K562 (cell line): ENCODE results near the gene GAP43. TPM values are rescaled to one million over a fixed set of nuclear protein-coding genes. Genes with fewer than 3 reads are reported as not detected.

Source experiments
- ATAC-seq: fragments of 200-7000 bp; cut with Tn5 transposase; 3 replicates; pipeline ENCODE4 v1.9.1; 2020; ENCODE audit warnings: moderate library complexity
- BruUV-seq: library from RNA; stranded (reverse); fragments of 400-500 nt; replicated peaks from 2 replicates; lab custom pipeline; 2021; lab: Mats Ljungman, UMichigan
- CTCF ChIA-PET: fragments of 300-600 bp; formaldehyde crosslinking; extraction: SDS; loops from one replicate; lab custom pipeline; 2021; ENCODE audit warnings: low intra/inter-chr PET ratio; lab: Yijun Ruan, JAX
- POLR2A ChIA-PET: fragments of 300-600, 350-650 bp; sonication (Branson Sonifier 250); formaldehyde crosslinking; extraction: SDS; loops from one replicate; lab custom pipeline; 2021; ENCODE audit warnings: antibody characterized with exemption, inconsistent platforms; lab: Yijun Ruan, JAX
- DNase-seq, 4 experiments: peaks; one replicate each; pipeline versions ENCODE4 v3.0.0 to v3.0.0-alpha.2; 2011 to 2018; ENCODE audit warnings: low spot score in 3 of 4, mixed read lengths in 3 of 4; ENCODE audit errors: extremely low read depth in 1 of 4
- FAIRE-seq: peaks from 2 replicates; lab custom pipeline; 2011; peaks lifted over from hg19 to GRCh38; lab: Jason Lieb, UNC
- H2AFZ ChIP-seq: 2 replicates; pipeline ENCODE4 v1.6.0; 2011; ENCODE audit warnings: low read depth, low read length, control low read depth, inconsistent platforms
- H3K27ac ChIP-seq: fragments of 200-600 bp; 3 replicates; pipeline ENCODE4 v1.8.0; 2011; ENCODE audit warnings: low read depth, mild to moderate bottlenecking, control low read depth, inconsistent platforms, low read length, moderate library complexity, mixed read lengths; ENCODE audit errors: extremely low read depth
- H3K27me3 ChIP-seq, 2 experiments: fragments of 300-600 bp in 1 of 2; 2 replicates in 1 of 2; 3 replicates in 1 of 2; pipeline versions ENCODE4 v1.6.0 to v1.8.0; 2011; ENCODE audit warnings: inconsistent platforms in 2 of 2, low read length in 2 of 2, mild to moderate bottlenecking in 1 of 2, mixed read lengths in 1 of 2, moderate library complexity in 1 of 2; ENCODE audit not compliant: control insufficient read depth in 2 of 2, insufficient read depth in 2 of 2
- H3K36me3 ChIP-seq: fragments of 300-600 bp; 3 replicates; pipeline ENCODE4 v1.8.0; 2011; ENCODE audit warnings: mild to moderate bottlenecking, low read length, inconsistent platforms; ENCODE audit not compliant: control insufficient read depth, insufficient read depth
- H3K4me1 ChIP-seq, 2 experiments: fragments of 200-600 bp in 1 of 2; replicated peaks in 1 of 2; 2 replicates in 1 of 2; 3 replicates in 1 of 2; pipeline versions ENCODE4 v1.5.1 to v1.8.0; 2011; ENCODE audit warnings: inconsistent platforms in 2 of 2, low read length in 2 of 2, mild to moderate bottlenecking in 1 of 2, mixed read lengths in 1 of 2, moderate library complexity in 1 of 2; ENCODE audit not compliant: control insufficient read depth in 2 of 2, insufficient read depth in 2 of 2
- H3K4me2 ChIP-seq: 2 replicates; pipeline ENCODE4 v1.6.1; 2011; ENCODE audit warnings: low read length, control low read depth, inconsistent platforms, mixed read lengths; ENCODE audit not compliant: insufficient read depth
- H3K4me3 ChIP-seq: fragments of 200-600 bp; sonication (generic), shearing (Covaris generic); 2 replicates; pipeline ENCODE4 v1.5.1; 2016; ENCODE audit warnings: control low read depth, inconsistent platforms
- H3K79me2 ChIP-seq: fragments of 200-600 bp; 3 replicates; pipeline ENCODE4 v1.8.0; 2011; ENCODE audit warnings: low read length, inconsistent platforms; ENCODE audit not compliant: control insufficient read depth, insufficient read depth
- H3K9ac ChIP-seq, 2 experiments: 2 replicates each; pipeline versions ENCODE4 v1.6.0 to v1.6.1; 2011; ENCODE audit warnings: low read depth in 2 of 2, low read length in 2 of 2, control low read depth in 1 of 2, inconsistent platforms in 1 of 2, mild to moderate bottlenecking in 1 of 2, mixed read lengths in 1 of 2; ENCODE audit not compliant: insufficient read depth in 1 of 2
- H3K9me1 ChIP-seq: one replicate; pipeline ENCODE4 v1.6.0; 2011; ENCODE audit warnings: inconsistent platforms, mild to moderate bottlenecking, low read length, moderate library complexity; ENCODE audit not compliant: control insufficient read depth, insufficient read depth
- H3K9me3 ChIP-seq: replicated peaks from 2 replicates; pipeline ENCODE4 v1.5.1; 2011; ENCODE audit warnings: low read depth, low read length, inconsistent platforms; ENCODE audit not compliant: control insufficient read depth, insufficient read depth
- H4K20me1 ChIP-seq: replicated peaks from 2 replicates; pipeline ENCODE4 v1.6.1; 2011; ENCODE audit warnings: low read length, inconsistent platforms, mixed read lengths; ENCODE audit not compliant: control insufficient read depth, insufficient read depth
- ATF6 ChIP-seq: sonication (generic); formaldehyde crosslinking; IDR thresholded peaks from 2 replicates; pipeline ENCODE4 v1.4.0; 2020; ENCODE audit warnings: mild to moderate bottlenecking, missing genetic modification reagents
- ETS2 ChIP-seq: IDR thresholded peaks from 2 replicates; pipeline ENCODE4 v1.6.1; 2016; ENCODE audit warnings: borderline replicate concordance, missing genetic modification characterization, mild to moderate bottlenecking, moderate library complexity, missing compliant biosample characterization; ENCODE audit not compliant: poor library complexity, severe bottlenecking
- HOXB6 ChIP-seq: fragments of 250-450 bp; sonication (Bioruptor Pico); IDR thresholded peaks from 2 replicates; pipeline ENCODE4 v1.5.1; 2022; ENCODE audit warnings: mild to moderate bottlenecking, borderline replicate concordance
- L3MBTL2 ChIP-seq: fragments of 450-650 bp; IDR thresholded peaks from 2 replicates; pipeline ENCODE4 v1.6.1; 2016; ENCODE audit warnings: mild to moderate bottlenecking, moderate library complexity
- SIN3B ChIP-seq: fragments of 450-650 bp; IDR thresholded peaks from 2 replicates; pipeline ENCODE4 v1.6.1; 2017; ENCODE audit warnings: low read depth, mild to moderate bottlenecking, moderate library complexity
- ZFX ChIP-seq: sonication (generic); formaldehyde crosslinking; IDR thresholded peaks from 2 replicates; pipeline ENCODE4 v1.8.0; 2022; ENCODE audit warnings: mild to moderate bottlenecking, missing genetic modification reagents, moderate library complexity
- ZNF316 ChIP-seq: fragments of 450-650 bp; IDR thresholded peaks from 2 replicates; pipeline ENCODE4 v1.6.1; 2016
- WGBS: fragments of 100-300 bp; shearing (Covaris generic); methylation state at CpG from one replicate; pipeline ENCODE4 v1.1.6; 2016; ENCODE audit warnings: low coverage, mixed read lengths; ENCODE audit not compliant: insufficient coverage; ENCODE audit errors: missing lambda C conversion rate; 5-methylcytosine and 5-hydroxymethylcytosine counted together
- in situ Hi-C: fragments of 300-500 bp; cut with MboI; formaldehyde crosslinking; loops from 4 replicates; pipeline ENCODE4 v1.15.0; 2018; ENCODE audit warnings: inconsistent platforms, mixed read lengths
- intact Hi-C: fragments of 100-400 bp; cut with micrococcal nuclease; formaldehyde crosslinking; loops from 2 replicates; pipeline ENCODE4 v1.14.2; 2022
- polyA plus RNA-seq, 8 experiments: library from polyadenylated mRNA; depleted of rRNA in 4 of 8; stranded (reverse) in 5 of 8; unstranded in 3 of 8; fragments of >200 nt; fragmentation: Nextera tagmentation in 2 of 8; fragmentation: Illumina TruSeq in 1 of 8; extraction: Ambion mirVana in 2 of 8; extraction: Trizol in 1 of 8; gene quantifications; 2 replicates each; pipeline versions ENCODE4 v1.2.1 to v1.2.3, GENCODE V29; 2011 to 2014; ENCODE audit warnings: inconsistent platforms in 1 of 8, missing spikeins in 1 of 8
- total RNA-seq, 7 experiments: library from RNA; depleted of rRNA in 6 of 7; stranded (reverse); fragments of >200 nt in 6 of 7; fragmentation: Illumina TruSeq in 2 of 7; extraction: Trizol in 2 of 7; gene quantifications; 2 replicates each; pipeline versions ENCODE4 v1.2.1 to v1.2.3, GENCODE V29; 2011 to 2021; ENCODE audit warnings: low replicate concordance in 1 of 7

GAP43 gene
- total and polyA plus RNA-seq, 9 of the 15 experiments (the other 6 are each of a cell fraction or from before 2014, with no cell fraction given), result 0.04 to 0.11 (median 0.09) TPM; not detected in 6

- TF ChIP-seq ATF6, result no peak
- TF ChIP-seq SIN3B, result no peak
- TF ChIP-seq ZFX (CRISPR knock-in tag), result no peak
- no peak for TF ChIP-seq L3MBTL2
- TF ChIP-seq, all 486 proteins: peak for 0
These were observed 10.2 kb downstream of the GAP43 start (continued) for GRCh38 chr3:115633467-115633866.

GRCh38 chr3:115634052-115634451 lies 10.7 kb downstream of the GAP43 start:
- ATAC-seq (no peak), FAIRE-seq (no peak), DNase-seq (no peak)
- intact Hi-C loops, result no loop called here
- no peaks in the 10 kb centered on the region for H3K9me1 ChIP-seq
- ChIA-PET POLR2A (no interaction called here), CTCF (no interaction called here)
- 0% methylated on average over 2 of the region's 2 CpGs for WGBS
- no peaks in the 10 kb centered on the region for H3K36me3 ChIP-seq
- H2AFZ ChIP-seq, result no peak overlapping the region
- H3K4me2 ChIP-seq, result no peak overlapping the region
- no peak overlapping the region for H3K27ac ChIP-seq
- no peaks in the 10 kb centered on the region for H3K9me3 ChIP-seq
- H3K9ac ChIP-seq, result no peak overlapping the region
- H3K27me3 ChIP-seq, result no peaks in the 10 kb centered on the region
- no peak overlapping the region for H3K4me3 ChIP-seq
- H4K20me1 ChIP-seq, result no peaks in the 10 kb centered on the region
- BruUV-seq, result no TSS peak
- H3K79me2 ChIP-seq, result no peaks in the 10 kb centered on the region
- no peaks in the 10 kb centered on the region for H3K4me1 ChIP-seq
- TF ChIP-seq ETS2, result no peak
- no peak for TF ChIP-seq HOXB6 (CRISPR knock-in tag)
- TF ChIP-seq ZNF316, result peak; percentile 27; the same call in 1 of the 2 replicates
- in situ Hi-C loops, result no loop called here
